HG03135 (cell line): ENCODE results near the gene ENPP7.

Experiments used
- ATAC-seq: cut with Tn5 transposase; IDR thresholded peaks from one replicate; pipeline ENCODE4 v1.9.1; 2021; ENCODE audit warnings: mild to moderate bottlenecking, moderate library complexity; ENCODE audit not compliant: unreplicated experiment

Gene ENPP7, protein sequence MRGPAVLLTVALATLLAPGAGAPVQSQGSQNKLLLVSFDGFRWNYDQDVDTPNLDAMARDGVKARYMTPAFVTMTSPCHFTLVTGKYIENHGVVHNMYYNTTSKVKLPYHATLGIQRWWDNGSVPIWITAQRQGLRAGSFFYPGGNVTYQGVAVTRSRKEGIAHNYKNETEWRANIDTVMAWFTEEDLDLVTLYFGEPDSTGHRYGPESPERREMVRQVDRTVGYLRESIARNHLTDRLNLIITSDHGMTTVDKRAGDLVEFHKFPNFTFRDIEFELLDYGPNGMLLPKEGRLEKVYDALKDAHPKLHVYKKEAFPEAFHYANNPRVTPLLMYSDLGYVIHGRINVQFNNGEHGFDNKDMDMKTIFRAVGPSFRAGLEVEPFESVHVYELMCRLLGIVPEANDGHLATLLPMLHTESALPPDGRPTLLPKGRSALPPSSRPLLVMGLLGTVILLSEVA

DNA sequence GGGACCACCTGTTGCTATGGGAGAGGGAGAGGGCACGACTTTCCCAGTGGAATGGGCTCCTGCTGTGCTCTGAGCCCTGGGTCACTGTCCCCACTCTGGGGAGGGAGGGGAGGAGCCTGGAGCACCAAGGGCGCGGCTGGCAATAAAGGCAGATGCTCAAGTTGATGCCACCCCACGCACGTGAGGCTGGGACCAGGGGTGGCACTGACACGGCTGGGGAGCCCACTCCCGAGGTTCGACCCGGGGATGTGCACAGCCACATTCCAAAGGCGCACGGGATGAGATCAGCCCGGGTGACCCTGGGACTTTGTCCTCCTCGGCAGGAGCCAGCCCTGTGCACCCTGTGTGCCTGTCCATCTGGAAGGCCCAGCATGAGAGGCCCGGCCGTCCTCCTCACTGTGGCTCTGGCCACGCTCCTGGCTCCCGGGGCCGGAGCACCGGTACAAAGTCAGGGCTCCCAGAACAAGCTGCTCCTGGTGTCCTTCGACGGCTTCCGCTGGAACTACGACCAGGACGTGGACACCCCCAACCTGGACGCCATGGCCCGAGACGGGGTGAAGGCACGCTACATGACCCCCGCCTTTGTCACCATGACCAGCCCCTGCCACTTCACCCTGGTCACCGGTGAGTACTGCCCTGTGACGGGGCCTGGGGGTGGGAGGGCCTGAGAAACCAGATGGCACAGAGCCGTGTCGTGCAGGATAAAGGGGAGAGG is at the start of gene ENPP7:
TSS of gene ENPP7 (plus strand) at position 175 of the 715 bp plus-strand sequence. CDS start at position 372, 197 bp downstream.
- no peak for ATAC-seq

GRCh38 chr17:79681101-79681621 is 49.6 kb upstream of the ENPP7 start:
- ATAC-seq, result no peak

DNA sequence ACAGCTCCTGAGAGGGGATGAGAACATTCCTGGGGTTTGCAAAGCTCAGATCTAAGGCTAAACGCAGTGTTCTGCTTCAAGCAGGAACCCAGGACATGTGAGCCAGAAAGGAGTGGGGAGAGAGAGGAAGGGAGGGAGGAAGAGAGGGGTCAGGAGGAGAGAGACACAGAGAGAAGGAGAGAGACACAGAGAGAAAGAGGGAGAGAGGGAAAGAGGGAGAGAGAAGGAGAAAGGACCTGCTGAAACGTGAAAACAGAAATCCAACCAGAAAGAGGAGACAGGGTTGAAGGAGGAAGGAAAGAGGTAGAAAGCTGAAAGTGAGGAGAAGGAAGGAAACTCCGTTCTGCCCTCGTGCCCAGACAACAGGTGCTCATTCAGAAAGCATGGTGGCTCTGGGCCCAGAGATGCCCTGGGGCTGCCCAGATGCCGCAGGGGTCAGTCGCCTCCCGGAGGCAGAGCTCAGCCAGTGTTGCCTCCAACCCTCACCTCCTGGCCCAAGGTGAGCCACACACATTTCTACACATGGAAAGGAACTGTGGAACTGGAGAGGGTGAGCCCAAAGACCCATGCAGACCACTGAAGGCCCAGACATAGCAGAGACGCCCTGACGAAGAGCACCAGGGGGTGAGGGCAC is 49.0 kb upstream of the ENPP7 start:
- ATAC-seq, result no peak

DNA sequence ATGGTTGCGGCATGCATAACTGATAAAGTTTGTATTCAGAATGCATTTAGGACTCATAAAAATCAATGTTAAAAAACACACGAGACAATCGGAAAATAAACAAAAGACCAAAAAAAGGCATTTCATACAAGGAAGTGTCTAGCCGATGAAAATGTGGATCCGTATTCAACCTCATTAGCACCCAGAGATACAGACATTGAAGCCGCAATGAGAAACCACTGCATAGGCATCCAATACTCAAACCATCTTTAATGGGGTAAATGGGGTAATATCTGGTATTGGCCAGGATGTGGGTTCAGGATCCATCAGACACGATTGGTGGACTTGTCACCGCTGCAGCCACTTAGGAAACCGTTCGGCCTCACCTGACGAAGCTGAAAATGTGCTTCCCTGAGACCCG is 47.4 kb upstream of the ENPP7 start:
- ATAC-seq, result no peak

DNA sequence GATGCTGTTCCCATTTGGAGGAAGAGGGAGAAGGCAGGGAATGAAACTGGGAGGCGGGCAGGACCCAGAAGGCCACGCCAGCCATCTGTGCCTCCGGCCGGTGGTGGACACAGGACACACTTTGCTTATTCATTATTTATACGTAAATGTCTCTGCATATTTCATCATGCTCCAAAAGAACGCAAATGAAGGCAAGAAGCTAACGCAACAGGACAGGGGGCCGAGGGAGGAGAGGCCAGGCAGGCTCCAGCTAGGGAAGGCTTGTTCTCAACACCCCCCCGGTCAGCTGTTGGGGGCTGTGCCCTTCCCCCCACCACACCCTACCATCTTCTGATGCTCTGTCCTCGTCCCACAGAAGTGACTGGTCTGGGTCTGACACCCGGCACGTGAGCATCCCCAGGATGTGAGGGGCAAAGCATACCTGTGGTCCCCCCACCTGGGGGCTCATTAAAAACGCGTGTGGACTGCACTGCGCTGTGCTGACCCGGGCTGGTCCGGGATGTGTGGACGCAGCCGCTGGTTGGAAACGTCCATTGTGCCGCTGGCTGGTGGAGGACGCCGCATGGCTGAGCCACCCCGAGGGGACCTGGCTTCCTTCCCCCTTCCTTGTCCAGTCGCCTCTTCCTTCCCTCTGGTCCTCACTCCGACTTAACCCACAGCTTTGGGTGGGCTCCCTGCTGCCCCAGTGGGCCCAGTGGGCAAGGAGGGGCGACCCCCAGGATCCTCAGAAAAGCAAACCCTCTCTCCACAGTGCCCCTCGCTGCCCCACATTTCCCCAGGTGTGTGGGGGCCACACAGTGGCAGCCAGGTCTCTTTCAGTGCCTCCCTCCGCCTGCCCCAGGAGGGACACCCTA is 46.4 kb upstream of the ENPP7 start:
- no peak for ATAC-seq

GRCh38 chr17:79685121-79685520 is 45.6 kb upstream of the ENPP7 start:
- ATAC-seq, result no peak

- no peak for ATAC-seq
Observed at GRCh38 chr17:79686476-79686875, 44.3 kb upstream of the ENPP7 start.

GRCh38 chr17:79690466-79690865 is 40.3 kb upstream of the ENPP7 start:
- no peak for ATAC-seq

DNA sequence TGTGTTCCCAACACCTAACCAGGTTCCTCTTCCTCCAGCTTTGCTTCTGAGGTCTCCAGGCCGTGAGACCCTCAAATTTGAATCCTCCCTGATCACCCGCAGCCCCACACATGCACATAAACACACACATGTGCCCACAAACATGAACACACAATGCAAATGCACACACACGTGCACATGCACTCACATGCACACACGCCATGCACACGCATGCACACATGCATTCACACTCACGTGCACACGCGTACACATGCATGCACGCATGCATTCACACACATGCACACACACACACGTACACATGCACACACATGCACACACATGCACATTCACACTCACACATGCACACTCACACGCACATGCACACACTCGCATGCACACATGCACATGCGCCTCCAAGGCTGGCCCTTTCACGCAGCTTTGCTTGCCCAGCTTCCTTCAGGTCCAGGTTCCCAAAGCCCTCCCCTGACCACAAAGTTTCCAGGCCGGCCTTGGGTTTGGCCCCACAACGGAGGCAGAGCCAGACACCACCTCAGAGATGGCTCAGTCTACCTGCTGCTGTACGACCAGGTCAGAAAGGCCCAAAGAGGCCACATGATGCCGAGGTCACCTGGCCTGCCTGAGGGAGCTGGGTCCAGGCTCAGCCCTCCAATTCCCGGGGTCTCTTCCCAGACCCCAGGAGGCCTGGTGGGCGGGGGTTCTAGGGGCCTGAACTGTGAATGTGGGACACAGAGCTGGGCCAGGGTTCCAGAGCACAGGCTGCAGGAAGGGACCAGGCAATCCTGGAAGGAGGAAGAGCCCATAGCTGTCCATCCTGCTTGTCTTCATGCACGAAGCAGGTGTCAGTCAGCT is 39.5 kb upstream of the ENPP7 start:
- no peak for ATAC-seq

DNA sequence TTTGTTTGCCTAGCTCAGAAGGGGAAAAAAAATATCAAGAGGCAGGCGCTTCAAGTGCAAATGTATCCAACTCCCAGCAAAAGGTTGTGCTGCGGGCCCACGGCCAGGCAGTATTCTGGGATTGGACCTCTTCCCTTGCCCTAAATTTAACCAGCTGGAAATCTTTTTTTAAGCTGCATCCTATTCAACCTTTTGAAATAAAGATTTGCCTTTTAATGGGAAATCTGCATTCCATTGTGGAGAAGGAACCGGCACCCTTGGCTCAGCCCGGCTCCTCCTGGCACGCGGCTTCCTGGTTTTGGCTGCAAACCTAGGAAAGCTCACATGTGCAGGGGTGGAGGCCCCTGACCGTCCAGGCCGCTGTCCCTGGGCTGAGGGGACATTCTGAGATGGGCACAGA is 38.8 kb upstream of the ENPP7 start:
- no peak for ATAC-seq

DNA sequence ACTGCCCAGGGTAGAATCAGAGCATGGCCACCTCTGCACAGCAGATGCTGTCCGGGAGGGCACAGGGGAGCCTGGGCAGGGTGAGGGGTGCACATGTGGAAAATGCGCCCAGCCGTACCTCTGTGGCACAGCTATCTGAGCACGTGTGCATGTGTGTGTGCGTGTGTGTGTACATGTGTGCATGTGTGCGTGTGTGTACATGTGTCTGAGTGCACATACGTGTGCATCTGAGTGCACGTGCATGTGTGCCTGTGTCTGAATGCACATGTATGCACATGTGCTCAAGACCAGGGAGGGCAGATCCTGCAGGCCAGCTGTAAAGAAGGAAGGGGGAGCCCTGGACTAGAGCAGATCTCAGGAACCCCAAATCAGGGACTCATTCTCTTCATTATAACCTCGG is 37.3 kb upstream of the ENPP7 start:
- ATAC-seq, result no peak

DNA sequence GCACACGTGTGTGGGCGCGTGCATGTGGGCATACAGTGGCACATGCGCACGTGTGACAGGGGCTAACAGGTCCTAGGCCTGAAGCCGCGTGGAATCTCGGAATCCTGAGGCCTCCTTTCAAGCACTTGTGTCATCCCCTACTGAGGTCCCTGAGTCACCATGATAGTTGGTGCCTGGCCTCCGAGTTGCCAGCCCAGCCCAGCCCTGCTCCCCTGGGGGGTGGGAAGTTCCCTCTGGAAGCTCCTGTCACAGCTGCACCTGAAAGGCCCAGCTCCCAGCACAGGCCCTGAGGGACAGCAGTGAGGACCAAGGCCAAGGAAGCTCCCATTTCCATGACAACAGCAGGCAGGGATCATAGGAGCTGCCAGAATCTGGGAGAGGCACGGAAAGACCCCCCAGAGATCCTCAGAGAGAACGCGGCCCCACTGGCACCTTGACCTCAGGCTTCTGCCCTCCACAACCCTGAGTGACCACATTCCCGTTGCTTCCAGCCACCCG is 35.4 kb upstream of the ENPP7 start:
- no peak for ATAC-seq

DNA sequence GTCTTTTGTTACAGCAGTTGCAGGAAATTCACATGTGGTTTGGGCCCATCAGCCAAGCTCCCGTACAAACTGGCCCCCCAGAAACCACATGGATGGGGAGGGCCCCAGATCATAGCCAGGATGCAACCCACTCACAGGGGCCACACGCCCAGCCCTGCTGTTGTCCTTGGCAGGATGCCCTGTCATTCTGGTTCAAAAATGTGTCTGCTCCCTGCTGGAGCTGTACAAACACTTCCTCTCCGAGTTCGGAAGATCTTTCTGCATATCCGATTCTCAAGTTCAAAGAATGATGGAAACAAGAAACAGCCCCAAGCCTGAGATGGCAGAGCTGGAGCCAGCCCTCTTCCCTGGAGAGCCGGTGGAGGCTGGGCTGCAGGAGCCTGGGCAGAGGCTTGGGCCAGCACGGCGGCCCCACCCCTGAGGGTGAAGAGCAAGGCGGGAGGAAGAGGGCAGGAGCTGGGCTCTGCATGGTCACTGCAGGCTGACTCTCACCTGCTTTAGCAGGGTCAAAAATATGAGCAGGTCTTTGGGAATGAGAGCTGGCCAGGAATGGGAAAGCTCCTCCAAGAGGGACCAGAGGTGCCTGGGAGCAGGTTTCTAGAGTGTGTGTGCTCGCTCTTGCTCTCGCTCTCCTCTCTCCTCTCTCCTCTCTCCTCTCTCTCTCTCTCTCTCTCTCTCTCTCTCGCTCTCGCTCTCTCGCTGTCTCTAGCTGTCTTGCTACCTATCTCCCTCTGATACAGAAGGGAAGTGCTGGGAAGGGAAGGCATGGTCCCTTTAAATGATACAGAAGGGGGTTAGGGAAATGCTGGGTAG is 34.7 kb upstream of the ENPP7 start:
- ATAC-seq, result no peak

DNA sequence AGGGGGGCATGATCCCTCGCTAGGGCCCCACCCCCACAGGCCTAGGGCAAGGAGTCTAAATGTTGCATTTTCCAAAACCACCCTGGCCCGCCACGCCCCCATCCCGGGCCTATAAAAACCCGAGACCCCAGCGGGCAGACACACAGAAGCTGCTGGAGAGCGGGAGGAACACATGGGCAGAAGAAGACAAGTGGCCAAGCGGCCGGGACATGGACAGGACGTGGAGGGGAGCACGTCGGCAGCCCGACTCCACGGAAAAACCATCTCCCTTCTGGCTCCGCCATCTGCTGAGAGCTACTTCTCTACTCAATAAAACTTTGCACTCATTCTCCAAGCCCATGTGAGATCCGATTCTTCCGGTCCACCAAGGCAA is 34.1 kb upstream of the ENPP7 start:
- ATAC-seq, result no peak

- no peak for ATAC-seq
Observed at GRCh38 chr17:79698146-79698846, 32.4 kb upstream of the ENPP7 start.

GRCh38 chr17:79699386-79700036 is 31.2 kb upstream of the ENPP7 start:
- ATAC-seq, result no peak

GRCh38 chr17:79700592-79700991 is 30.2 kb upstream of the ENPP7 start:
- ATAC-seq, result no peak

GRCh38 chr17:79702034-79702433 is 28.7 kb upstream of the ENPP7 start:
- ATAC-seq, result no peak
